Small intestine (tissue), 7 donors: Measurements from ENCODE around the gene PRKCD. TPM values are rescaled to one million over a fixed set of nuclear protein-coding genes. Genes with fewer than 3 reads are reported as not detected.

Experiments used
- DNase-seq, 2 donors: peaks; one replicate each; pipeline versions ENCODE4 v3.0.0 to v3.0.0-alpha.2; 2013
- FAIRE-seq: peaks from 2 replicates; lab custom pipeline; 2012; peaks lifted over from hg19 to GRCh38; lab: Jason Lieb, UNC
- H3K27ac ChIP-seq, 3 donors: one replicate each; pipeline ENCODE4 v1.5.1; 2013; ENCODE audit warnings: low read length in 2 of 3, mild to moderate bottlenecking in 2 of 3, control low read depth in 1 of 3, inconsistent platforms in 1 of 3, low read depth in 1 of 3, moderate library complexity in 1 of 3
- H3K27me3 ChIP-seq, 3 donors: one replicate each; pipeline ENCODE4 v1.6.1; 2013; ENCODE audit warnings: low read length in 3 of 3, inconsistent platforms in 1 of 3; ENCODE audit not compliant: control insufficient read depth in 3 of 3, insufficient read depth in 3 of 3
- H3K36me3 ChIP-seq, 3 donors: one replicate each; pipeline ENCODE4 v1.6.1; 2013; ENCODE audit warnings: low read length in 3 of 3, inconsistent platforms in 1 of 3, low read depth in 1 of 3, mild to moderate bottlenecking in 1 of 3, moderate library complexity in 1 of 3; ENCODE audit not compliant: control insufficient read depth in 3 of 3, insufficient read depth in 2 of 3
- H3K4me1 ChIP-seq, 3 donors: one replicate each; pipeline ENCODE4 v1.6.1; 2013; ENCODE audit warnings: low read length in 2 of 3, inconsistent platforms in 1 of 3, low read depth in 1 of 3, mild to moderate bottlenecking in 1 of 3, moderate library complexity in 1 of 3; ENCODE audit not compliant: control insufficient read depth in 3 of 3, insufficient read depth in 2 of 3
- H3K4me3 ChIP-seq, 3 donors: one replicate each; pipeline ENCODE4 v1.5.1; 2013; ENCODE audit warnings: low read length in 3 of 3, control low read depth in 1 of 3, inconsistent platforms in 1 of 3, low read depth in 1 of 3, mild to moderate bottlenecking in 1 of 3, moderate library complexity in 1 of 3
- H3K9me3 ChIP-seq, 2 donors: one replicate each; pipeline ENCODE4 v1.6.1; 2013; ENCODE audit warnings: low read depth in 1 of 2, low read length in 1 of 2; ENCODE audit not compliant: control insufficient read depth in 2 of 2, insufficient read depth in 1 of 2
- WGBS, 3 donors: extraction: QIAGEN DNeasy Blood & Tissue Kit; methylation state at CpG; one replicate each; pipeline ENCODE4 v1.1.7; 2013; 5-methylcytosine and 5-hydroxymethylcytosine counted together
- polyA plus RNA-seq, 4 donors: library from polyadenylated mRNA; stranded (reverse) in 3 of 4; unstranded in 1 of 4; fragments of 200-250 nt in 3 of 4; fragments of 120-200 nt in 1 of 4; gene quantifications; one replicate each; pipeline versions ENCODE4 v1.2.1 to v1.2.3, GENCODE V29; 2013
- donor health status: healthy with polysubstance abuse.
- donor health status: control.
- donor health status: control.
- donor health status: Bipolar disorder and iron deficiency.
- donor health status: healthy.

Gene PRKCD
- polyA plus RNA-seq, 4 donors, result 28.9 to 150 (median 67.2) TPM

- FAIRE-seq (no peak), DNase-seq (no peak)
- Histone ChIP-seq H3K27ac (no peak overlapping the region), H3K4me3 (no peak overlapping the region), H3K9me3 (peaks cover 0 to 2% of the 10 kb centered on the region in 2 donors), H3K4me1 (no peaks in the 10 kb centered on the region), H3K27me3 (no peaks in the 10 kb centered on the region), H3K36me3 (peaks cover 12 to 92% (median 35%) of the 10 kb centered on the region in 3 donors)
- 89 to 95% (median 91%) methylated on average over 12 of the region's 12 CpGs for WGBS, 3 donors
Observed at GRCh38 chr3:53226142-53226840, 65.3 kb downstream of the PRKCD start.

- FAIRE-seq (no peak), DNase-seq (no peak)
- Histone ChIP-seq H3K9me3 (peaks cover 0 to under 1% of the 10 kb centered on the region in 2 donors), H3K4me3 (no peak overlapping the region), H3K4me1 (no peaks in the 10 kb centered on the region), H3K36me3 (peaks cover 12 to 97% (median 35%) of the 10 kb centered on the region in 3 donors), H3K27me3 (no peaks in the 10 kb centered on the region), H3K27ac (no peak overlapping the region)
- 92 to 94% (median 93%) methylated on average over 17 of the region's 17 CpGs for WGBS, 3 donors
Observed at GRCh38 chr3:53226841-53227407, 65.9 kb downstream of the PRKCD start.

- FAIRE-seq, result no peak
- H3K36me3 ChIP-seq, result peaks cover 16 to 100% (median 32%) of the 10 kb centered on the region in 3 donors
- H3K4me1 ChIP-seq, result no peaks in the 10 kb centered on the region
- no peak overlapping the region for H3K27ac ChIP-seq
- H3K4me3 ChIP-seq, result no peak overlapping the region
- DNase-seq, result no peak
- no peaks in the 10 kb centered on the region for H3K9me3 ChIP-seq
- H3K27me3 ChIP-seq, result no peaks in the 10 kb centered on the region
- 87 to 89% (median 87%) methylated on average over 24 of the region's 24 CpGs for WGBS, 3 donors
Observed at GRCh38 chr3:53227993-53228885, 67.2 kb downstream of the PRKCD start.

- FAIRE-seq (no peak), DNase-seq (no peak)
- Histone ChIP-seq H3K36me3 (peaks cover 22 to 97% (median 32%) of the 10 kb centered on the region in 3 donors), H3K27ac (no peak overlapping the region), H3K4me3 (no peak overlapping the region), H3K4me1 (no peaks in the 10 kb centered on the region), H3K9me3 (no peaks in the 10 kb centered on the region), H3K27me3 (no peaks in the 10 kb centered on the region)
- WGBS, 3 donors, result 97 to 100% (median 97%) methylated on average over 14 of the region's 14 CpGs
Observed at GRCh38 chr3:53229171-53229570, 68.2 kb downstream of the PRKCD start.

GRCh38 chr3:53229606-53230005, 68.6 kb downstream of the PRKCD start:
- Histone ChIP-seq H3K36me3 (peaks cover 17 to 97% (median 34%) of the 10 kb centered on the region in 3 donors), H3K9me3 (no peaks in the 10 kb centered on the region), H3K4me1 (no peaks in the 10 kb centered on the region), H3K4me3 (no peak overlapping the region), H3K27ac (no peak overlapping the region), H3K27me3 (no peaks in the 10 kb centered on the region)
- FAIRE-seq (no peak), DNase-seq (no peak)
- WGBS, 3 donors, result 93 to 97% (median 96%) methylated on average over 2 of the region's 2 CpGs

- H3K36me3 ChIP-seq, result peaks cover 20 to 97% (median 31%) of the 10 kb centered on the region in 3 donors
- no peak for FAIRE-seq
Observed at GRCh38 chr3:53230041-53230621, 69.1 kb downstream of the PRKCD start.

GRCh38 chr3:53230789-53231188, 69.8 kb downstream of the PRKCD start:
- FAIRE-seq (no peak), DNase-seq (no peak)
- Histone ChIP-seq H3K4me1 (peaks cover 0 to under 1% (median 0%) of the 10 kb centered on the region in 3 donors), H3K36me3 (peaks cover 20 to 97% (median 24%) of the 10 kb centered on the region in 3 donors), H3K27me3 (no peaks in the 10 kb centered on the region), H3K9me3 (no peaks in the 10 kb centered on the region), H3K27ac (no peak overlapping the region), H3K4me3 (no peak overlapping the region)
- WGBS, 3 donors, result 94 to 97% (median 96%) methylated on average over 5 of the region's 5 CpGs

More at GRCh38 chr3:53230041-53230621, 69.1 kb downstream of the PRKCD start:
- Histone ChIP-seq H3K4me3 (no peak overlapping the region), H3K27ac (no peak overlapping the region), H3K27me3 (no peaks in the 10 kb centered on the region), H3K4me1 (no peaks in the 10 kb centered on the region), H3K9me3 (no peaks in the 10 kb centered on the region)
- WGBS, 3 donors, result 81 to 92% (median 87%) methylated on average over 16 of the region's 16 CpGs
- DNase-seq, result no peak
